GM23338 (cell line): ENCODE results near the gene MTIF2. TPM values are rescaled to one million over a fixed set of nuclear protein-coding genes. Genes with fewer than 3 reads are reported as not detected.

Source experiments
- ATAC-seq: fragments of 200-7000 bp; cut with Tn5 transposase; 3 replicates; pipeline ENCODE4 v1.9.1; 2020
- DNase-seq: peaks from one replicate; pipeline ENCODE4 v3.0.0-alpha.2; 2015; ENCODE audit warnings: low spot score
- H2AFZ ChIP-seq: fragments of 200-600 bp; sonication (generic); 2 replicates; pipeline ENCODE4 v1.8.0; 2016; ENCODE audit warnings: antibody characterized with exemption, mild to moderate bottlenecking, moderate library complexity
- H3F3A ChIP-seq: fragments of 200-600 bp; sonication (generic); replicated peaks from 2 replicates; pipeline ENCODE4 v1.8.0; 2017; ENCODE audit warnings: antibody characterized with exemption, mixed run types, low read depth
- H3K27ac ChIP-seq: fragments of 200-600 bp; sonication (generic); 2 replicates; pipeline ENCODE4 v1.6.1; 2016; ENCODE audit warnings: low read depth
- H3K27me3 ChIP-seq: fragments of 200-600 bp; sonication (generic); 2 replicates; pipeline ENCODE4 v1.8.0; 2016; ENCODE audit warnings: mild to moderate bottlenecking, mixed run types, moderate library complexity; ENCODE audit not compliant: insufficient read depth
- H3K36me3 ChIP-seq: fragments of 200-600 bp; sonication (generic); 2 replicates; pipeline ENCODE4 v1.8.0; 2016; ENCODE audit warnings: mild to moderate bottlenecking; ENCODE audit not compliant: insufficient read depth
- H3K4me1 ChIP-seq: fragments of 200-600 bp; sonication (generic); 2 replicates; pipeline ENCODE4 v1.8.0; 2016; ENCODE audit warnings: mild to moderate bottlenecking, moderate library complexity; ENCODE audit not compliant: insufficient read depth
- H3K4me2 ChIP-seq: fragments of 200-600 bp; sonication (generic); 2 replicates; pipeline ENCODE4 v1.7.1; 2017; ENCODE audit warnings: mixed run types
- H3K4me3 ChIP-seq: fragments of 200-600 bp; sonication (generic); 2 replicates; pipeline ENCODE4 v1.6.1; 2016; ENCODE audit warnings: mixed run types
- H3K79me2 ChIP-seq: fragments of 200-600 bp; sonication (generic); replicated peaks from 2 replicates; pipeline ENCODE4 v1.8.0; 2017; ENCODE audit warnings: mild to moderate bottlenecking; ENCODE audit not compliant: insufficient read depth
- H3K9me2 ChIP-seq: fragments of 200-600 bp; sonication (generic); 2 replicates; pipeline ENCODE4 v1.8.0; 2017; ENCODE audit not compliant: insufficient read depth
- H4K20me1 ChIP-seq: fragments of 200-600 bp; sonication (generic); replicated peaks from 2 replicates; pipeline ENCODE4 v1.8.0; 2017; ENCODE audit warnings: mild to moderate bottlenecking; ENCODE audit not compliant: insufficient read depth
- H3K27ac Mint-ChIP-seq: 2 replicates; pipeline ENCODE4 v1.8.0; 2020; ENCODE audit warnings: inconsistent platforms, mild to moderate bottlenecking, moderate library complexity, mixed read lengths
- H3K27me3 Mint-ChIP-seq: 3 replicates; pipeline ENCODE4 v1.8.0; 2022; ENCODE audit warnings: low read depth, mild to moderate bottlenecking, moderate library complexity, mixed read lengths, inconsistent platforms; ENCODE audit not compliant: insufficient read depth, poor library complexity
- H3K36me3 Mint-ChIP-seq: 3 replicates; pipeline ENCODE4 v1.8.0; 2021; ENCODE audit warnings: low read depth, mild to moderate bottlenecking, inconsistent platforms, moderate library complexity, mixed read lengths
- H3K4me1 Mint-ChIP-seq: 3 replicates; pipeline ENCODE4 v1.8.0; 2020; ENCODE audit warnings: mild to moderate bottlenecking, inconsistent platforms, mixed read lengths
- H3K4me3 Mint-ChIP-seq: 3 replicates; pipeline ENCODE4 v1.8.0; 2021; ENCODE audit warnings: moderate library complexity, mild to moderate bottlenecking, inconsistent platforms, mixed read lengths
- H3K9me3 Mint-ChIP-seq: 3 replicates; pipeline ENCODE4 v1.8.0; 2020; ENCODE audit warnings: moderate library complexity, mild to moderate bottlenecking, inconsistent platforms, mixed read lengths
- EZH2phosphoT487 ChIP-seq: fragments of 200-600 bp; sonication (generic); IDR thresholded peaks from one replicate; pipeline ENCODE4 v1.8.1; 2018; ENCODE audit warnings: antibody characterized with exemption; ENCODE audit not compliant: unreplicated experiment
- POLR2AphosphoS5 ChIP-seq: IDR thresholded peaks from 2 replicates; pipeline ENCODE4 v1.6.1; 2016; ENCODE audit warnings: antibody characterized with exemption, low read depth
- ZNF114 ChIP-seq: fragments of 250-450 bp; sonication (Bioruptor Pico); IDR thresholded peaks from 2 replicates; pipeline ENCODE4 v1.5.0; 2020; ENCODE audit warnings: mild to moderate bottlenecking, moderate library complexity
- ZNF331 ChIP-seq: fragments of 250-450 bp; sonication (Bioruptor Pico); IDR thresholded peaks from 2 replicates; pipeline ENCODE4 v1.5.0; 2020; ENCODE audit warnings: low read depth, mild to moderate bottlenecking, moderate library complexity
- polyA plus RNA-seq: library from polyadenylated mRNA; unstranded; fragments of >200 nt; fragmentation: Nextera tagmentation; extraction: Ambion mirVana; gene quantifications from 2 replicates; pipeline ENCODE4 v1.2.1, GENCODE V29; 2016
- total RNA-seq: library from RNA; depleted of rRNA; stranded (reverse); fragments of >200 nt; shearing (Covaris generic); gene quantifications from 2 replicates; pipeline ENCODE4 v1.2.3, GENCODE V29; 2014
- TF ChIP-seq, protein P1 (sequence below): fragments of 250-450 bp; sonication (Bioruptor Pico); IDR thresholded peaks from 2 replicates; pipeline ENCODE4 v1.5.0; 2020; ENCODE audit warnings: mild to moderate bottlenecking, moderate library complexity
- TF ChIP-seq, protein P2 (sequence below), 2 experiments: fragments of 200-600 bp in 1 of 2; sonication (generic) in 1 of 2; conservative IDR thresholded peaks; 2 replicates each; pipeline versions ENCODE4 v1.5.1 to v1.6.1; 2016 to 2017; ENCODE audit warnings: antibody characterized with exemption in 2 of 2, low read depth in 2 of 2, mild to moderate bottlenecking in 2 of 2, moderate library complexity in 1 of 2
- TF ChIP-seq, protein P3 (sequence below): IDR thresholded peaks from one replicate; pipeline ENCODE4 v1.6.1; 2018; ENCODE audit warnings: antibody characterized with exemption; ENCODE audit not compliant: unreplicated experiment

MTIF2 gene
- total and polyA plus RNA-seq, 2 experiments from 2014 or later = 32.5 to 38.9 TPM

DNA sequence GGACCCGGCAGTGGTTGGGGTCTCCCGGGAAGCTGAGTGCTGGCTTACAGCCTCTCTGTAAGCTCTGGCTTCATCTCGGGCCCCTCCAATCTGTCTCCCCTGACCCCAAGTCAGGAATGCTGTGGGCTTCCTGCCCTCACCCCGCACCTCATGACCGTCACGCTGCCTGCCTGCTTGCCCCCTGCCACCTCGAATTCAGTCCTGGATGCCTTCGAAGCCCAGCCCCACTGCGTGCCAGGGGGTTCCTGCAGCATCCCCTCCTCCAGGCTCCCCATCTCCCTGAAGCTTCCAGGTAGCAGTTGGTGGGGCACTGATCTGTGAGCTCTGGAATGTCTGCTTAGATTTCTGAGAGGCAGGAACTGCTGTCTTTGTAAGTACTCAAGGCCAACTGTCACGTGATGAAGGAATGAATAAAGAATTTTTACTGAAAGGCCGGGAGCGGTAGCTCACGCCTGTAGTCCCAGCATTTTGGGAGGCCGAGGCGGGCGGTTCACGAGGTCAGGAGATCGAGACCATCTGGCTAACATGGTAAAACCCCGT, 43.5 kb downstream of the MTIF2 start:
- H4K20me1 ChIP-seq = no peaks in the 10 kb centered on the region
- 0 out of 2 replicates have a peak overlapping the region, but pooled peaks have one; percentile 27 for H3K4me2 ChIP-seq
- H3K9me2 ChIP-seq = 0 out of 2 replicates have a peak, but pooled peaks cover 2% of the 10 kb centered on the region
- H3K27ac ChIP-seq = peak overlapping the region; percentile 85
- no peaks in the 10 kb centered on the region for H3K9me3 Mint-ChIP-seq
- no peaks in the 10 kb centered on the region for H3K4me1 ChIP-seq
- TF ChIP-seq POLR2AphosphoS5 (no peak), ZNF331 (CRISPR knock-in tag) (no peak), EZH2phosphoT487 (no peak), ZNF114 (CRISPR knock-in tag) (no peak)
- TF ChIP-seq, protein P1, sequence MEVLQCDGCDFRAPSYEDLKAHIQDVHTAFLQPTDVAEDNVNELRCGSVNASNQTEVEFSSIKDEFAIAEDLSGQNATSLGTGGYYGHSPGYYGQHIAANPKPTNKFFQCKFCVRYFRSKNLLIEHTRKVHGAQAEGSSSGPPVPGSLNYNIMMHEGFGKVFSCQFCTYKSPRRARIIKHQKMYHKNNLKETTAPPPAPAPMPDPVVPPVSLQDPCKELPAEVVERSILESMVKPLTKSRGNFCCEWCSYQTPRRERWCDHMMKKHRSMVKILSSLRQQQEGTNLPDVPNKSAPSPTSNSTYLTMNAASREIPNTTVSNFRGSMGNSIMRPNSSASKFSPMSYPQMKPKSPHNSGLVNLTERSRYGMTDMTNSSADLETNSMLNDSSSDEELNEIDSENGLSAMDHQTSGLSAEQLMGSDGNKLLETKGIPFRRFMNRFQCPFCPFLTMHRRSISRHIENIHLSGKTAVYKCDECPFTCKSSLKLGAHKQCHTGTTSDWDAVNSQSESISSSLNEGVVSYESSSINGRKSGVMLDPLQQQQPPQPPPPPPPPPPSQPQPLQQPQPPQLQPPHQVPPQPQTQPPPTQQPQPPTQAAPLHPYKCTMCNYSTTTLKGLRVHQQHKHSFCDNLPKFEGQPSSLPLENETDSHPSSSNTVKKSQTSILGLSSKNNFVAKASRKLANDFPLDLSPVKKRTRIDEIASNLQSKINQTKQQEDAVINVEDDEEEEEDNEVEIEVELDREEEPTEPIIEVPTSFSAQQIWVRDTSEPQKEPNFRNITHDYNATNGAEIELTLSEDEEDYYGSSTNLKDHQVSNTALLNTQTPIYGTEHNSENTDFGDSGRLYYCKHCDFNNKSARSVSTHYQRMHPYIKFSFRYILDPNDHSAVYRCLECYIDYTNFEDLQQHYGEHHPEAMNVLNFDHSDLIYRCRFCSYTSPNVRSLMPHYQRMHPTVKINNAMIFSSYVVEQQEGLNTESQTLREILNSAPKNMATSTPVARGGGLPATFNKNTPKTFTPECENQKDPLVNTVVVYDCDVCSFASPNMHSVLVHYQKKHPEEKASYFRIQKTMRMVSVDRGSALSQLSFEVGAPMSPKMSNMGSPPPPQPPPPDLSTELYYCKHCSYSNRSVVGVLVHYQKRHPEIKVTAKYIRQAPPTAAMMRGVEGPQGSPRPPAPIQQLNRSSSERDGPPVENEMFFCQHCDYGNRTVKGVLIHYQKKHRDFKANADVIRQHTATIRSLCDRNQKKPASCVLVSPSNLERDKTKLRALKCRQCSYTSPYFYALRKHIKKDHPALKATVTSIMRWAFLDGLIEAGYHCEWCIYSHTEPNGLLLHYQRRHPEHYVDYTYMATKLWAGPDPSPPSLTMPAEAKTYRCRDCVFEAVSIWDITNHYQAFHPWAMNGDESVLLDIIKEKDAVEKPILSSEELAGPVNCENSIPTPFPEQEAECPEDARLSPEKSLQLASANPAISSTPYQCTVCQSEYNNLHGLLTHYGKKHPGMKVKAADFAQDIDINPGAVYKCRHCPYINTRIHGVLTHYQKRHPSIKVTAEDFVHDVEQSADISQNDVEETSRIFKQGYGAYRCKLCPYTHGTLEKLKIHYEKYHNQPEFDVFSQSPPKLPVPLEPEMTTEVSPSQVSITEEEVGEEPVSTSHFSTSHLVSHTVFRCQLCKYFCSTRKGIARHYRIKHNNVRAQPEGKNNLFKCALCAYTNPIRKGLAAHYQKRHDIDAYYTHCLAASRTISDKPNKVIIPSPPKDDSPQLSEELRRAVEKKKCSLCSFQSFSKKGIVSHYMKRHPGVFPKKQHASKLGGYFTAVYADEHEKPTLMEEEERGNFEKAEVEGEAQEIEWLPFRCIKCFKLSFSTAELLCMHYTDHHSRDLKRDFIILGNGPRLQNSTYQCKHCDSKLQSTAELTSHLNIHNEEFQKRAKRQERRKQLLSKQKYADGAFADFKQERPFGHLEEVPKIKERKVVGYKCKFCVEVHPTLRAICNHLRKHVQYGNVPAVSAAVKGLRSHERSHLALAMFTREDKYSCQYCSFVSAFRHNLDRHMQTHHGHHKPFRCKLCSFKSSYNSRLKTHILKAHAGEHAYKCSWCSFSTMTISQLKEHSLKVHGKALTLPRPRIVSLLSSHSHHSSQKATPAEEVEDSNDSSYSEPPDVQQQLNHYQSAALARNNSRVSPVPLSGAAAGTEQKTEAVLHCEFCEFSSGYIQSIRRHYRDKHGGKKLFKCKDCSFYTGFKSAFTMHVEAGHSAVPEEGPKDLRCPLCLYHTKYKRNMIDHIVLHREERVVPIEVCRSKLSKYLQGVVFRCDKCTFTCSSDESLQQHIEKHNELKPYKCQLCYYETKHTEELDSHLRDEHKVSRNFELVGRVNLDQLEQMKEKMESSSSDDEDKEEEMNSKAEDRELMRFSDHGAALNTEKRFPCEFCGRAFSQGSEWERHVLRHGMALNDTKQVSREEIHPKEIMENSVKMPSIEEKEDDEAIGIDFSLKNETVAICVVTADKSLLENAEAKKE (CRISPR knock-in tag) = no peak
- TF ChIP-seq, protein P2, sequence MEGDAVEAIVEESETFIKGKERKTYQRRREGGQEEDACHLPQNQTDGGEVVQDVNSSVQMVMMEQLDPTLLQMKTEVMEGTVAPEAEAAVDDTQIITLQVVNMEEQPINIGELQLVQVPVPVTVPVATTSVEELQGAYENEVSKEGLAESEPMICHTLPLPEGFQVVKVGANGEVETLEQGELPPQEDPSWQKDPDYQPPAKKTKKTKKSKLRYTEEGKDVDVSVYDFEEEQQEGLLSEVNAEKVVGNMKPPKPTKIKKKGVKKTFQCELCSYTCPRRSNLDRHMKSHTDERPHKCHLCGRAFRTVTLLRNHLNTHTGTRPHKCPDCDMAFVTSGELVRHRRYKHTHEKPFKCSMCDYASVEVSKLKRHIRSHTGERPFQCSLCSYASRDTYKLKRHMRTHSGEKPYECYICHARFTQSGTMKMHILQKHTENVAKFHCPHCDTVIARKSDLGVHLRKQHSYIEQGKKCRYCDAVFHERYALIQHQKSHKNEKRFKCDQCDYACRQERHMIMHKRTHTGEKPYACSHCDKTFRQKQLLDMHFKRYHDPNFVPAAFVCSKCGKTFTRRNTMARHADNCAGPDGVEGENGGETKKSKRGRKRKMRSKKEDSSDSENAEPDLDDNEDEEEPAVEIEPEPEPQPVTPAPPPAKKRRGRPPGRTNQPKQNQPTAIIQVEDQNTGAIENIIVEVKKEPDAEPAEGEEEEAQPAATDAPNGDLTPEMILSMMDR (conservative IDR thresholded peaks at IDR 0.05; ENCODE audit: low read depth in 2 of 2) = no peak
- TF ChIP-seq, protein P3, sequence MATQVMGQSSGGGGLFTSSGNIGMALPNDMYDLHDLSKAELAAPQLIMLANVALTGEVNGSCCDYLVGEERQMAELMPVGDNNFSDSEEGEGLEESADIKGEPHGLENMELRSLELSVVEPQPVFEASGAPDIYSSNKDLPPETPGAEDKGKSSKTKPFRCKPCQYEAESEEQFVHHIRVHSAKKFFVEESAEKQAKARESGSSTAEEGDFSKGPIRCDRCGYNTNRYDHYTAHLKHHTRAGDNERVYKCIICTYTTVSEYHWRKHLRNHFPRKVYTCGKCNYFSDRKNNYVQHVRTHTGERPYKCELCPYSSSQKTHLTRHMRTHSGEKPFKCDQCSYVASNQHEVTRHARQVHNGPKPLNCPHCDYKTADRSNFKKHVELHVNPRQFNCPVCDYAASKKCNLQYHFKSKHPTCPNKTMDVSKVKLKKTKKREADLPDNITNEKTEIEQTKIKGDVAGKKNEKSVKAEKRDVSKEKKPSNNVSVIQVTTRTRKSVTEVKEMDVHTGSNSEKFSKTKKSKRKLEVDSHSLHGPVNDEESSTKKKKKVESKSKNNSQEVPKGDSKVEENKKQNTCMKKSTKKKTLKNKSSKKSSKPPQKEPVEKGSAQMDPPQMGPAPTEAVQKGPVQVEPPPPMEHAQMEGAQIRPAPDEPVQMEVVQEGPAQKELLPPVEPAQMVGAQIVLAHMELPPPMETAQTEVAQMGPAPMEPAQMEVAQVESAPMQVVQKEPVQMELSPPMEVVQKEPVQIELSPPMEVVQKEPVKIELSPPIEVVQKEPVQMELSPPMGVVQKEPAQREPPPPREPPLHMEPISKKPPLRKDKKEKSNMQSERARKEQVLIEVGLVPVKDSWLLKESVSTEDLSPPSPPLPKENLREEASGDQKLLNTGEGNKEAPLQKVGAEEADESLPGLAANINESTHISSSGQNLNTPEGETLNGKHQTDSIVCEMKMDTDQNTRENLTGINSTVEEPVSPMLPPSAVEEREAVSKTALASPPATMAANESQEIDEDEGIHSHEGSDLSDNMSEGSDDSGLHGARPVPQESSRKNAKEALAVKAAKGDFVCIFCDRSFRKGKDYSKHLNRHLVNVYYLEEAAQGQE = no peak
- H3K4me3 ChIP-seq = no peak overlapping the region
- H3K27me3 ChIP-seq = no peaks in the 10 kb centered on the region
- peaks cover 13% of the 10 kb centered on the region for H3K27me3 Mint-ChIP-seq
- H3K4me3 Mint-ChIP-seq = no peak overlapping the region
- H3K36me3 Mint-ChIP-seq = peaks cover 5% of the 10 kb centered on the region; the same call in 2 of the 3 replicates
- H2AFZ ChIP-seq = no peak overlapping the region
- peaks cover 9% of the 10 kb centered on the region; the same call in 1 of the 2 replicates for H3F3A ChIP-seq
- no peaks in the 10 kb centered on the region for H3K36me3 ChIP-seq
- H3K27ac Mint-ChIP-seq = no peak overlapping the region
- ATAC-seq (peak; percentile 13), DNase-seq (peak; percentile 72)
- H3K4me1 Mint-ChIP-seq = peaks cover 12% of the 10 kb centered on the region
- peaks cover 21% of the 10 kb centered on the region for H3K79me2 ChIP-seq
